Liver (tissue), 3 donors: Measurements from ENCODE around the gene HOXB5.

Source experiments
- FOXA1 ChIP-seq: IDR thresholded peaks from 2 replicates; pipeline ENCODE4 v1.6.1; 2016; ENCODE audit warnings: antibody characterized with exemption
- HNF4A ChIP-seq, 2 donors: conservative IDR thresholded peaks; 2 replicates each; pipeline ENCODE4 v1.6.1; 2016; ENCODE audit warnings: antibody characterized with exemption in 2 of 2, mild to moderate bottlenecking in 2 of 2
- JUND ChIP-seq, 2 donors: IDR thresholded peaks; 2 replicates each; pipeline ENCODE4 v1.6.1; 2016; ENCODE audit warnings: antibody characterized with exemption in 2 of 2
- TAF1 ChIP-seq: conservative IDR thresholded peaks from 2 replicates; pipeline ENCODE4 v1.6.1; 2016; ENCODE audit warnings: antibody characterized with exemption, mild to moderate bottlenecking
- YY1 ChIP-seq: IDR thresholded peaks from 2 replicates; pipeline ENCODE4 v1.6.1; 2016; ENCODE audit warnings: antibody characterized with exemption, mild to moderate bottlenecking
- TF ChIP-seq, protein P1 (sequence below): fragments of 150-350 bp; IDR thresholded peaks from 2 replicates; pipeline ENCODE4 v1.5.1; 2017; ENCODE audit warnings: improper control_type of control experiment, low read depth, low read length; ENCODE audit not compliant: missing input control
- TF ChIP-seq, protein P2 (sequence below): IDR thresholded peaks from 2 replicates; pipeline ENCODE4 v1.6.1; 2016; ENCODE audit warnings: antibody characterized with exemption
- TF ChIP-seq, protein P3 (sequence below): IDR thresholded peaks from 2 replicates; pipeline ENCODE4 v1.6.1; 2016; ENCODE audit warnings: antibody characterized with exemption, mild to moderate bottlenecking
- TF ChIP-seq, protein P4 (sequence below): IDR thresholded peaks from 2 replicates; pipeline ENCODE4 v1.6.1; 2016; ENCODE audit warnings: antibody characterized with exemption
- donor health status: healthy.
- donor health status: healthy.

DNA sequence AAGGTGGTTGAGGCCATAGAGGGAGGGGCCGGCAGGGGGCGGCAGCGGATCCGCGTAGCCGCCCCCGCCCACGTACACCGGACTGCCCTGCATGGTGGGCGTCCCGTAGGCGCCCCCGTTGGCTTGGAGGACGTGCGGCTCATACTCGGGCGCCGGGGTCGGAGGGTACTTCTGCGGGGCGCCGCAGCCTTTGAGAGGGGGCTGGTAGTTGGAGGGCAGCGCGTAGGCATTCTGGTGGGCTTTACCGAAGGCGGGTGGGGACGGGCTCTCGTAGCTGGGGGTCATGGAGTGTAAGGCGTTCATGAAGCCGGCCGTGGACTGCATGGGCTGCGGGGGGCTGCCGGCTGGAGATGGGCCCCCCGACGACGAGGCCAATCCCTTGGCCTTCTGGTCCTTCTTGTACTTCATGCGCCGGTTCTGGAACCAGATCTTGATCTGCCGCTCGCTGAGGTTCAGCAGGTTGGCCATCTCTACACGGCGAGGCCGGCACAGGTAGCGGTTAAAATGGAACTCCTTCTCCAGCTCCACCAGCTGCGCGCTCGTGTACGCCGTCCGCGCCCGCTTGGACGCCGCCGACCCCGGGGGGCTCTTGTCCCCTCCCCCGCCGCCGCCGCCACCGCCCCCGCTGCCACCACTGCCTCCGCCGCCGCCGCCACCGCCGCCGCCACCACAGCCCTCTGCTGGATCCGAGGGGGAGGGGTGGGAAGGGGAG, 42.9 kb downstream of the HOXB5 start:
- TF ChIP-seq, protein P1, sequence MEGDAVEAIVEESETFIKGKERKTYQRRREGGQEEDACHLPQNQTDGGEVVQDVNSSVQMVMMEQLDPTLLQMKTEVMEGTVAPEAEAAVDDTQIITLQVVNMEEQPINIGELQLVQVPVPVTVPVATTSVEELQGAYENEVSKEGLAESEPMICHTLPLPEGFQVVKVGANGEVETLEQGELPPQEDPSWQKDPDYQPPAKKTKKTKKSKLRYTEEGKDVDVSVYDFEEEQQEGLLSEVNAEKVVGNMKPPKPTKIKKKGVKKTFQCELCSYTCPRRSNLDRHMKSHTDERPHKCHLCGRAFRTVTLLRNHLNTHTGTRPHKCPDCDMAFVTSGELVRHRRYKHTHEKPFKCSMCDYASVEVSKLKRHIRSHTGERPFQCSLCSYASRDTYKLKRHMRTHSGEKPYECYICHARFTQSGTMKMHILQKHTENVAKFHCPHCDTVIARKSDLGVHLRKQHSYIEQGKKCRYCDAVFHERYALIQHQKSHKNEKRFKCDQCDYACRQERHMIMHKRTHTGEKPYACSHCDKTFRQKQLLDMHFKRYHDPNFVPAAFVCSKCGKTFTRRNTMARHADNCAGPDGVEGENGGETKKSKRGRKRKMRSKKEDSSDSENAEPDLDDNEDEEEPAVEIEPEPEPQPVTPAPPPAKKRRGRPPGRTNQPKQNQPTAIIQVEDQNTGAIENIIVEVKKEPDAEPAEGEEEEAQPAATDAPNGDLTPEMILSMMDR = no peak
- TF ChIP-seq, protein P2, sequence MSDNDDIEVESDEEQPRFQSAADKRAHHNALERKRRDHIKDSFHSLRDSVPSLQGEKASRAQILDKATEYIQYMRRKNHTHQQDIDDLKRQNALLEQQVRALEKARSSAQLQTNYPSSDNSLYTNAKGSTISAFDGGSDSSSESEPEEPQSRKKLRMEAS = no peak
- TF ChIP-seq YY1 (no peak), FOXA1 (no peak), JUND (IDR thresholded peaks at IDR 0.05) (no peak), HNF4A (conservative IDR thresholded peaks at IDR 0.05) (no peak), TAF1 (no peak)
- TF ChIP-seq, protein P3, sequence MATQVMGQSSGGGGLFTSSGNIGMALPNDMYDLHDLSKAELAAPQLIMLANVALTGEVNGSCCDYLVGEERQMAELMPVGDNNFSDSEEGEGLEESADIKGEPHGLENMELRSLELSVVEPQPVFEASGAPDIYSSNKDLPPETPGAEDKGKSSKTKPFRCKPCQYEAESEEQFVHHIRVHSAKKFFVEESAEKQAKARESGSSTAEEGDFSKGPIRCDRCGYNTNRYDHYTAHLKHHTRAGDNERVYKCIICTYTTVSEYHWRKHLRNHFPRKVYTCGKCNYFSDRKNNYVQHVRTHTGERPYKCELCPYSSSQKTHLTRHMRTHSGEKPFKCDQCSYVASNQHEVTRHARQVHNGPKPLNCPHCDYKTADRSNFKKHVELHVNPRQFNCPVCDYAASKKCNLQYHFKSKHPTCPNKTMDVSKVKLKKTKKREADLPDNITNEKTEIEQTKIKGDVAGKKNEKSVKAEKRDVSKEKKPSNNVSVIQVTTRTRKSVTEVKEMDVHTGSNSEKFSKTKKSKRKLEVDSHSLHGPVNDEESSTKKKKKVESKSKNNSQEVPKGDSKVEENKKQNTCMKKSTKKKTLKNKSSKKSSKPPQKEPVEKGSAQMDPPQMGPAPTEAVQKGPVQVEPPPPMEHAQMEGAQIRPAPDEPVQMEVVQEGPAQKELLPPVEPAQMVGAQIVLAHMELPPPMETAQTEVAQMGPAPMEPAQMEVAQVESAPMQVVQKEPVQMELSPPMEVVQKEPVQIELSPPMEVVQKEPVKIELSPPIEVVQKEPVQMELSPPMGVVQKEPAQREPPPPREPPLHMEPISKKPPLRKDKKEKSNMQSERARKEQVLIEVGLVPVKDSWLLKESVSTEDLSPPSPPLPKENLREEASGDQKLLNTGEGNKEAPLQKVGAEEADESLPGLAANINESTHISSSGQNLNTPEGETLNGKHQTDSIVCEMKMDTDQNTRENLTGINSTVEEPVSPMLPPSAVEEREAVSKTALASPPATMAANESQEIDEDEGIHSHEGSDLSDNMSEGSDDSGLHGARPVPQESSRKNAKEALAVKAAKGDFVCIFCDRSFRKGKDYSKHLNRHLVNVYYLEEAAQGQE = no peak
- TF ChIP-seq, protein P4, sequence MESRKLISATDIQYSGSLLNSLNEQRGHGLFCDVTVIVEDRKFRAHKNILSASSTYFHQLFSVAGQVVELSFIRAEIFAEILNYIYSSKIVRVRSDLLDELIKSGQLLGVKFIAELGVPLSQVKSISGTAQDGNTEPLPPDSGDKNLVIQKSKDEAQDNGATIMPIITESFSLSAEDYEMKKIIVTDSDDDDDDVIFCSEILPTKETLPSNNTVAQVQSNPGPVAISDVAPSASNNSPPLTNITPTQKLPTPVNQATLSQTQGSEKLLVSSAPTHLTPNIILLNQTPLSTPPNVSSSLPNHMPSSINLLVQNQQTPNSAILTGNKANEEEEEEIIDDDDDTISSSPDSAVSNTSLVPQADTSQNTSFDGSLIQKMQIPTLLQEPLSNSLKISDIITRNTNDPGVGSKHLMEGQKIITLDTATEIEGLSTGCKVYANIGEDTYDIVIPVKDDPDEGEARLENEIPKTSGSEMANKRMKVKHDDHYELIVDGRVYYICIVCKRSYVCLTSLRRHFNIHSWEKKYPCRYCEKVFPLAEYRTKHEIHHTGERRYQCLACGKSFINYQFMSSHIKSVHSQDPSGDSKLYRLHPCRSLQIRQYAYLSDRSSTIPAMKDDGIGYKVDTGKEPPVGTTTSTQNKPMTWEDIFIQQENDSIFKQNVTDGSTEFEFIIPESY = no peak
